Cardiac muscle cell (in vitro differentiated cells and primary cell): Measurements from ENCODE around the gene FAM83G. TPM values are rescaled to one million over a fixed set of nuclear protein-coding genes. Genes with fewer than 3 reads are reported as not detected.

Experiments
- DNase-seq, 2 donors: peaks; one replicate each; pipeline versions ENCODE4 v3.0.0 to v3.0.0-alpha.2; 2010 to 2017; ENCODE audit warnings: low read depth in 1 of 2, low spot score in 1 of 2
- H3K27ac ChIP-seq: fragments of 200-600 bp; sonication (generic); 2 replicates; pipeline ENCODE4 v1.5.1; 2016
- H3K27me3 ChIP-seq: fragments of 200-600 bp; sonication (generic); 2 replicates; pipeline ENCODE4 v1.6.0; 2016; ENCODE audit warnings: control low read depth
- H3K36me3 ChIP-seq: fragments of 200-600 bp; sonication (generic); 2 replicates; pipeline ENCODE4 v1.5.1; 2016; ENCODE audit warnings: control low read depth
- H3K4me1 ChIP-seq: fragments of 200-600 bp; sonication (generic); 2 replicates; pipeline ENCODE4 v1.8.1; 2017; ENCODE audit warnings: low read depth, mild to moderate bottlenecking, mixed run types
- H3K4me3 ChIP-seq: fragments of 200-600 bp; sonication (generic); 2 replicates; pipeline ENCODE4 v1.5.1; 2016; ENCODE audit warnings: mild to moderate bottlenecking
- H3K9me3 ChIP-seq: fragments of 200-600 bp; sonication (generic); 2 replicates; pipeline ENCODE4 v1.5.1; 2017; ENCODE audit warnings: low read depth, mild to moderate bottlenecking, control low read depth
- CTCF ChIP-seq: IDR thresholded peaks from 2 replicates; pipeline ENCODE4 v1.5.1; 2012; ENCODE audit warnings: low read depth, mild to moderate bottlenecking, low read length
- polyA plus RNA-seq: library from polyadenylated mRNA; unstranded; fragments of >200 nt; fragmentation: Nextera tagmentation; extraction: Ambion mirVana; gene quantifications from 2 replicates; pipeline ENCODE4 v1.2.1, GENCODE V29; 2016
- total RNA-seq: library from RNA; depleted of rRNA; stranded (reverse); fragments of >200 nt; gene quantifications from 2 replicates; pipeline ENCODE4 v1.2.3, GENCODE V29; 2016

FAM83G gene
- total and polyA plus RNA-seq, 2 experiments from 2014 or later, result 0.83 to 8.0 TPM

- H3K27ac ChIP-seq, result no peak overlapping the region
- H3K4me1 ChIP-seq, result peaks cover 3% of the 10 kb centered on the region
- H3K27me3 ChIP-seq, result no peaks in the 10 kb centered on the region
- no peak overlapping the region for H3K4me3 ChIP-seq
- H3K9me3 ChIP-seq, result no peaks in the 10 kb centered on the region
- TF ChIP-seq CTCF, result no peak
- DNase-seq, result no peak
- H3K36me3 ChIP-seq, result no peaks in the 10 kb centered on the region
Observed at GRCh38 chr17:18950346-18950745, 54.2 kb downstream of the FAM83G start.

- Histone ChIP-seq H3K4me1 (peaks cover 3% of the 10 kb centered on the region), H3K4me3 (no peak overlapping the region), H3K36me3 (no peaks in the 10 kb centered on the region), H3K27ac (no peak overlapping the region), H3K9me3 (no peaks in the 10 kb centered on the region), H3K27me3 (no peaks in the 10 kb centered on the region)
- DNase-seq, result peak in 1 of 2 donors; percentile 76
- TF ChIP-seq CTCF, result no peak
Observed at GRCh38 chr17:18949566-18949965, 55.0 kb downstream of the FAM83G start.

GRCh38 chr17:18948476-18949006 lies 56.0 kb downstream of the FAM83G start:
- no peak overlapping the region for H3K27ac ChIP-seq
- H3K4me3 ChIP-seq, result no peak overlapping the region
- H3K9me3 ChIP-seq, result no peaks in the 10 kb centered on the region
- TF ChIP-seq CTCF, result no peak
- no peak for DNase-seq
- H3K36me3 ChIP-seq, result no peaks in the 10 kb centered on the region
- H3K27me3 ChIP-seq, result no peaks in the 10 kb centered on the region
- H3K4me1 ChIP-seq, result peaks cover 3% of the 10 kb centered on the region

GRCh38 chr17:18947866-18948265 lies 56.7 kb downstream of the FAM83G start:
- no peak overlapping the region for H3K27ac ChIP-seq
- peaks cover 3% of the 10 kb centered on the region for H3K4me1 ChIP-seq
- no peaks in the 10 kb centered on the region for H3K9me3 ChIP-seq
- no peaks in the 10 kb centered on the region for H3K27me3 ChIP-seq
- no peak for DNase-seq
- no peak for TF ChIP-seq CTCF
- H3K4me3 ChIP-seq, result no peak overlapping the region
- no peaks in the 10 kb centered on the region for H3K36me3 ChIP-seq

GRCh38 chr17:18946536-18946935 lies 58.0 kb downstream of the FAM83G start:
- H3K4me3 ChIP-seq, result no peak overlapping the region

More at GRCh38 chr17:18946536-18946935, 58.0 kb downstream of the FAM83G start:
- Histone ChIP-seq H3K9me3 (no peaks in the 10 kb centered on the region), H3K4me1 (peaks cover 3% of the 10 kb centered on the region), H3K27ac (no peak overlapping the region), H3K27me3 (no peaks in the 10 kb centered on the region), H3K36me3 (no peaks in the 10 kb centered on the region)
- DNase-seq, result peak in 1 of 2 donors; percentile 15
- no peak for TF ChIP-seq CTCF
